GM19043 (cell line): Measurements from ENCODE around the gene METTL4.

Source experiments
- ATAC-seq: cut with Tn5 transposase; IDR thresholded peaks from one replicate; pipeline ENCODE4 v1.9.1; 2021; ENCODE audit warnings: low read depth; ENCODE audit not compliant: unreplicated experiment

The METTL4 gene

GRCh38 chr18:2571200-2572170 lies at the start of gene METTL4, which contains the start of gene NDC80:
METTL4 (minus strand) TSS chr18:2571505; CDS start chr18:2567216, 4,289 bp downstream.
NDC80 (plus strand) TSS chr18:2571557; CDS start chr18:2572986, 1,429 bp downstream.
- peak; percentile 75 for ATAC-seq

DNA sequence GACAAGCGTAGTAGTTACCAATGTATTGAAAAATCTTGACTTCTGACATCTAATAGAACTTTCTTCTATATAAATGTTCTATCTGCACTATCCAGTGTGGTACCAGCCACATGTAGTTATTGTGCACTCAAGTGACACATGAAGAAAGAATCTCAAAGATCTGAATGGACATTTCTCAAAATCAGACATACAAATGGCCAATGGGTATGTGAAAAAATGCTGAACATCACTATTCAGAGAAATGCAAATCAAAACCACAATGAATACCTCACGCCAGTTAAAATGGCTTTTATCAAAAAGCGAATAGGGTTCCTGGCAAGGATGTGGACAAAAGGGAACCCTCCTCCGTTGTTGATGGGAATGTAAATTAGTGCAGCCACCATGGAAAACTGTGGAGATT lies 46.7 kb upstream of the METTL4 start:
- ATAC-seq: no peak

DNA sequence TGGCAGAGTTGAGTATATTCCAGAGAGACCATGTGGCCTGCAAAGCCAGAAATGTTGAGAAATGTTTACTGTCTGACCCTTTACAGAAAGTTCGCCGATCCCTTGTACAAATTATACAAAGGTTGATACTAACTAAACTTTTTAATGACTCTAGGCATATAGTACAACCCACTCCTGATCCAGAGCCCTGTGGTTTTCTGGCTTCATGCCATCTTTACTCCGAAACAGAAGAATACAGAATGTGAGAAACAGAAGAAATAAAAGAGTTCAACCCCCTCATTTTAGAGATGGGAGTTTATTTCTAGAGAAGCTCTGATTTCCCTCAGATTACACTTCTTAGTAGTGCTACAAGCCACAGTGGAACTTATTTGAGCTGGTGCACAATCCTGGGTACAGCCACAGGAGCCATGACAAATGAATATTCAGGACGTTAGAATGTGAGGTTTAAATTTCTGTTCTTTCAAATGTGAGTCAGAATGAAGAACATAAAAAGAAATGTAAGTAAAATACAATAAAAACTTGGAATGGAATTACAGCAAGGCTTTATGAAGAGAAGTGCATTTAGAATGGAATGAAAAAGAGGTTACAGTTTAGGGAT lies 46.2 kb upstream of the METTL4 start:
- no peak for ATAC-seq

DNA sequence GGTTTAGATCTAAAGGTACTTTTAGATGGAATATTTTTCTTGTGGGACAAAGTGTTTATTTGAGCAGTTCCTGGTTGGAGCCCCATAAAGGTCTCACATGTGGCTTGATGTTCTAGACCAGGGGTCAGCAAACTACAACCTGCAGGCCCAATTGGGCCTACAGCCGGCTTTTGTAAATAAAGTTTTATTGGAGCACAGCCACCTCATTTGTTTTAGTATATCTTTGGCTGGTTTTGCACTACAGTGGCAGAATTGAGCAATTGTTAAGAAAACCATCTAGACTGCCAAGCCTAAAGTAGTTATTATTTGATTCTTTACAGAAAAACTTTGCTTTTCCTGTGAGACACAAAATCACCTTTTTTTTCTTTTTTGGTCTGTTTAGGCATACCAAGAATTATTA lies 41.7 kb upstream of the METTL4 start:
- ATAC-seq: no peak

DNA sequence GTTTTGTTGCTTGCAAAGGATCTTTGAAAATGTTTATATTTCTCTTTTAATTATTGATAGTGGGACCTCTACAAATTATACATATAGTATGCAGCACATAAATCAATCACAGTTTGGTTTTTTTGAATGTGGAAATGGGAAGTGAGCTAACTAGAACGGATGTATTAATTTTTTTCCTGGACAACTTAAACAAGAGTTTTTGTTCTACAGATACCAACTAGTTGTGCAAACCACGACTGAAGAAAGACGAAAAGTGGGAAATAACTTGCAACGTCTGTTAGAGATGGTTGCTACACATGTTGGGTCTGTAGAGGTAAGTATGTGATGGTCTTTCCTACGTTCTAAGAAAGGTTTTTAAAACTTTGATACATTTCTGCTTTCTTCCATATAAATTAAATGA lies 39.2 kb upstream of the METTL4 start:
- no peak for ATAC-seq

GRCh38 chr18:2609604-2610003 lies 38.3 kb upstream of the METTL4 start:
- ATAC-seq: no peak

GRCh38 chr18:2606335-2606734 lies 35.0 kb upstream of the METTL4 start:
- ATAC-seq: no peak

DNA sequence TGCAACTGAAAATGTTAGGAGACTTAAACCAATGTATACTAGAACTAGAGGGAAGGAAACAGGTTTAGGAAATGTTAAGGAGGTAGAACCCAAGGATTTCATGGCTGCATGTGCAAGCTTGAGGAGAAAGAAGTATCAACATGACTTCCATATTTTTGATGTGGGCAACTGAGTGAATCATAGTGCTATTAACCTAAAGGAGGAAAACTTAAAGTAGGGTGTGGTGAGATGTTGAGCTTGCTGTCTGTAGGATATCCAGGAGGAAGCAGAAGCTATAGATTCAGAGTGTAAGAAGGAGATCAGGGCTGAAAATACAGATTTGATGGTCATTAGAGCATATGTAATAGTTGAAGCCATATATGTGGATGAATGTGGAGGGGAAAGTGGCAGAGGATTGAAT lies 31.5 kb upstream of the METTL4 start:
- no peak for ATAC-seq

DNA sequence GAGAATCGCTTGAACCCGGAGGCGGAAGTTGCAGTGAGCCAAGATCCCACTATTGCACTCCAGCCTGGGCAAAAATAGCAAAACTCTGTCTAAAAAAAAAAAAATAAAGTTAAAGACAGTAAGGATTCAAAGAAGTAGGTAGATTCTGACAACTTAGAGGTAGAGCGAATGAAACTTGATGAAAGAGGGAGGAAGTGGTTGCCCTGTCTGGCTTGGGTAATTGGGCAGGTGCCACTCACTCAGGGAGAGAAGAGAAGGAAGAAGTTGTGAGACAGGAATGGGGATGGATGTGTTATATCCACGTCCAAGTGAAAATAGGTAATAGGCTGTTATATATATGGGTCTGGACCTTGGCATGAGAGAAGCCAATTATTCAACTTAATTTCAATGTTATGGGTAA lies 26.3 kb upstream of the METTL4 start:
- no peak for ATAC-seq

DNA sequence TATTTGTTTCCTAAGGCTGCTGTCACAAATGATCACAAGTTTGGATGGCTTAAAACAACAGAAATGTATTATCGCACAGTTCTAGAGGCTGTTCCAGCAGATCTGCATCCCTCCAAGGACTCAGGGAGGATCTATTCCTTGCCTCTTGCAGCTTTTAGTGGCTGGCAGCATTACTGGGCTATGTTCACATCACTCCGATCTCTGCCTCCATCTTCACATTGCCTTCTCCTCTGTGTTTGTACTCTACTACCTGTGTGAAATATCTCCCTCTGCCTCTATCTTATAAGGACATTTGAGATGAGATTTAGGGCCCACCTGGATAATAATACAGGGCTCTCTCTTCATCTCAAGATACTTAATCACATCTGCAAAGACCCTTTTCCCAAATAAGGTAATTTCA lies 19.0 kb upstream of the METTL4 start:
- no peak for ATAC-seq

DNA sequence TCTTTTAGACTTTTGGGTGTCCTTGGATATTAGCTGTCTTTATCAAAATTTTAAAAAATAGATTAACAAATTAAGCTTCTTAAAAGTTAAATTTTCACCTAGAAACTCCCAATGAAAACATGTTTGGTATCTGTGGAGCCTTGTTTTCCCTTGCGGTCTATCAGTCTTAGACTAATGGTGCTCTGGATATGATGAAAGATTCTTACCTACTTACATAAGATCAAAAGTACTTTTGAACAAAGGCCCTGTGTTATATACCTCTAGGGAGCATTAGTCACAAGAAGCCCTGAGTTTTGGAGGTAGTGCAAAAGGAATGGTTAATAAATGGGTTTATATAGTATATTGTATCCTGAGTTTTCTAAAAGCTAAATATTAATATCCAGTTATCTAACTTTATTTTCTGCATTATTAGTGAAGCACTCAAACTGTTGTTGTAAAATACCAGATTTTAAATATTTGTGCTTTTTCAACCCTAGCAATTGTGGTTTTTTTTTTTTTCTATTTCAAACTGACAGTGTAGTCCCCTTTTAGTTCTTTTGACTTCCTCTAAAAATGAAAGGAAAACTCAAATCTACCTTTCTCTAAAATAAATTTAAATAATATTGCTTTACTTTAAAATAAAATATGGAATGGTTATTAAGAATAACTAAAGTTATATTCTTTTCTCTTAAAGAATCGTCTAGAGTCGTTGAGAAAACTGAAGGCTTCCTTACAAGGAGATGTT lies 18.2 kb upstream of the METTL4 start:
- ATAC-seq: no peak

DNA sequence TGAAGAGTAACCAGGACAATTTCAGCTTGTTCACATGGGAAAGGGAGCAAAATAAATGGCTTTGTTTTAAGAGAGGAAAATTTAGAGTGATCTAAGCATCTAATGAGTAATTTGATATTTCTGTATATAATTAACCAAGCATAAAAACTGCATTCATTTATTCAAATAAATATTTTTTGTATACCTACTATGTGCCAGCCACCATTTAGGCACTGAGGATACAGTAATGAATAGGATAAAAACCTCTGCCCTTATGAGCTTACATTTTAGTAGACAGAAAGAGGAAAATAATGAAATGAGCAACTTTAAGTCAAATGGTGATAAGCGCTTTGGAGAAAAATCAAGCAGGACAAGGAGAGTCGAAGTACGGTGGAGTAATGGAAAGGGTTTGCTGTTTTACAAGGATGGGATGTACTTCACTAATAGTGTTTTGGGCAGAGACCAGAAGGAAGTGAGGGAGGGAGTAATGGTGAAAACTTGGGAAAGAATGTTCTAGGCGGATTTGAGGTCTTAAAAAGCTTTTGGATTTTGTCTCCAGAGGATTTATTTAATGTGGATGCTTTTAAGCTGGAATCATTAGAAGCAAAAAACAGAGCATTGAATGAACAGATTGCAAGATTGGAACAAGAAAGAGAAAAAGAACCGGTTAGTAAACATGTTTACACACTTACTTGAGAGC lies 17.5 kb upstream of the METTL4 start:
- no peak for ATAC-seq

GRCh38 chr18:2587788-2588187 lies 16.5 kb upstream of the METTL4 start:
- no peak for ATAC-seq

DNA sequence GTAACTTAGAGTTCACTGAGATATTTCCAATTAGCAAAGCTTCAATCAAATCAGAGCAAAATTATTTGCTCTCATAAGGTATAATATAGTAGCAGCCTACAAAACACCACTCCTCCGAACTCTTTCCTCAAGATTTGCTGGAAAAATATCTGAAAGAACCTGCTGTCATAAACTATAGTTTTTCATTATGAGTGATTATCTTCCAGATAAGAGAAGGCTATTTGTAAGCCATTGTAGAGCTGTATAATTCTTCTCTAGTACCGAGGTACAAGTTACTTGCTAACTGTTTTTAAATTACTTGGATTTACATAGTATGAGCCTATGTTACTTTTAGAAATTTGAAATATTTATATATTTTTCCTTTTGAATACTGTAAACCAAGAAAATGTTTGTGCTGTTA lies 2.1 kb upstream of the METTL4 start:
- ATAC-seq: no peak

DNA sequence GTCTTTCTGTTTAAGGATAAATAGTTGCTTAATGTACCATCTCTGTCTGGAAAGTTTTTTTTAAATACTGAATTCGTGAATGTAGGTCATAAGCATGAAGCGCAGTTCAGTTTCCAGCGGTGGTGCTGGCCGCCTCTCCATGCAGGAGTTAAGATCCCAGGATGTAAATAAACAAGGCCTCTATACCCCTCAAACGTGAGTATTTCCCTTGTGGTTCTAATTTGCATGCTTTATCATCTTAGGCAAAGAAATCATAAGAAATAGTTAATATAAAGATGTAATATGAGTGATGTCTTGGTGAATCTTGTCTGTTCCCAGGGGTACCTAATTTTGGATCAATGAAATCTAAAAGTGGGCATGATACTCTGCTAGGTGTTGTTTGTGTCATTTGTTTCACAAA lies 1.6 kb upstream of the METTL4 start:
- ATAC-seq: no peak

GRCh38 chr18:2572171-2572569 lies 865 bp upstream of the METTL4 start:
- ATAC-seq: no peak

DNA sequence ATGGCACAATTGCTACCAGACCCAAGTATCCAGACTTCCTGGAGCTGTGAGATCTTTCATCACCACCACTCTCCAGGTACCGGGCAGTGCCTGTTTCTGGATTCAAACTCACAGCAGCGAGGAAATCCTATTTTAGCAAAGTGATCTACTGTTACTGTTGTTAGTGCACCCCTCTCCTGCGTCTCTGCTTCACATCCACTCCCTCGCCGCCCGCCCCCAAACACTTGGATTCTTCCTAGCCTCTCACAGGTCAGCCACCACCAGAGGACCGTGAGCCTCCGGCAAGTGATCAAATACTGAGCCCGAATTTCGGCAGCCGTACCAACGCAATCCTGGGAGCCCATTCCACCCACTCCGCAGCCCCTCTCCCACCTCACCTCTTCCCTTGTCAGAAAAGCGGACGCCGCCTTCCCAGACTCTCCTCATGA lies 519 bp downstream of the METTL4 start:
- peak; percentile 40 for ATAC-seq

DNA sequence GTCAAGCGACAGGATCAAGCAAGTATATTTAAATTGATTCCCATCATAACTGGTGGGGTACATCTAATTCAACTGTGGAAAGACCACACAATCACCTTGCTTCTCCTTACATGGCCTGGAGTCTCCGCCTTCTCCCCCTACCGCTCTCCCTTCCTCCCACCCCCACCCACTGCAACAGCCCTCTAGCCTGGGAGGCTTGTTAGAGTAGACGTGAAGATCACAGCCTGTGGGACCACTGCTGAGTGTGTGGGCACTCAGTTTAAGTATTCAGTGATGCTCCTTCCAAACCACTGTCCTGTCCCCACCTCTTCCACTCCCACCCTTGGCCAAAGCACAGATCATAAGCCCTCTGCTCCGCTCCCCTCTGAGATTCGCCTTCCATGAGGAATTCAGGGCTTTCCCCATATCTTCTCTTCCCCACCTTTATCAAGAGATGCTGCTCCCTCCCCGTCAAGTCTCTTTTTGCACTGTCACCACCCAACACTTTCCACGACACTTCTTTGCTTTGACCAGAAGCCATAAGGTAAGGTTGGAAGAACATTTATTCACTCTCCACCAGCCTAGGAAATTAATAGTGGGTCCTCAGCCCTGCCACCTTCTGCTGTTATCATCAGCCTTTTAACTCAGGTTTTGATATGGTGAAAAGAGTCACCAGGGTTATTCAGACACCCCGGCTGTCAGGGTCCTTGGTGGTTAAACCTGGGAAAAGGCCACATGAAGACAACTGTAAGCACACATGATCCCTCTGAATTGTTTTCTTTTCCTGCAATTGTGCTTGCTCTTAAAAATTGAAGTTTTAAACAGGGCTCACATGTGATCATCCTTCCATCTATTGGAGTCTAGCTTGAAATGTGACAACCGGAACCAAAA lies 1.7 kb downstream of the METTL4 start:
- ATAC-seq: no peak

DNA sequence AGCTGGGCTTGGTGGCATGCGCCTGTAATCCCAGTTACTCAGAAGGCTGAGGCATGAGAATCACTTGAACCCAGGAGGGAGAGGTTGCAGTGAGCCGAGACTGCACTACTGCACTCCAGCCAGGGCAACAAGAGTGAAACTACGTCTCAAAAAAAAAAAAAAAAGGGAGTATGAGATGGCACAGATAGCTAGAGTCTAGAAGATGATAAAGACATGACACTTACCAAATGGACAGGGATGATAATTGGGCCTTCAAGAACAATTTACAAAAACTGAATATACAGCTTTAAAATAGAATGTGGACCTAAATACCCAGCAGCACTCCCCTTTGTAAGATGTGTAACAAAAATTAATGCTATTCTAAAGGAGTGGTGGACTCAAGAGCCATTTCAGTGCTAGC lies 2.7 kb downstream of the METTL4 start:
- no peak for ATAC-seq

- no peak for ATAC-seq
These were observed 3.2 kb downstream of the METTL4 start for GRCh38 chr18:2568129-2568528.
